Fibroblast of lung (primary cell): ENCODE measurements around the gene OSM.

ENCODE experiments used
- EZH2 ChIP-seq: IDR thresholded peaks from 2 replicates; pipeline ENCODE4 v1.5.1; 2012; ENCODE audit warnings: low read length, control low read depth, mild to moderate bottlenecking; ENCODE audit errors: missing control alignments
- TF ChIP-seq, protein P1 (sequence below), 2 donors: IDR thresholded peaks in 1 of 2; conservative IDR thresholded peaks in 1 of 2; 1 replicate in 1 of 2; 2 replicates in 1 of 2; pipeline ENCODE4 v1.5.1; 2011 to 2012; ENCODE audit warnings: low read length in 2 of 2, control low read depth in 1 of 2, inconsistent platforms in 1 of 2, low read depth in 1 of 2, mild to moderate bottlenecking in 1 of 2

DNA sequence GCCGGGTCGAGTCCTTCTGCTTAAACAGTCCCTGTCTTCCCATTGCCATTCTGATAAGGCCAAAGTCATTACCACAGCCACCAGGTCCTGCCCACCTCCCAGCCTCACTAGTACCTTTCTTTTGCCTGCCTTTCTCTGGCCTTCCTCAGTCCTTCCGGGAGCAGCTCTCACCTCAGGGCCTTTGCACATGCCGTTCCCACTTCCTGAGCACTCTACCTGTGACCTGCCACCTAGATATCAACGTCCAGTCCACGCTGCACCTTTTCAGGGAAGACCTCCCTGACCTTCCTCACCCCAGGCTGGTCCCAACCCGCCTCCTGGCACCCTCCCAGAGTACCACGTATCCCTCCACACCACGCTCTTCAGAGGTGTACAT, 7.8 kb upstream of the OSM start:
- TF ChIP-seq EZH2: no peak
- TF ChIP-seq, protein P1, sequence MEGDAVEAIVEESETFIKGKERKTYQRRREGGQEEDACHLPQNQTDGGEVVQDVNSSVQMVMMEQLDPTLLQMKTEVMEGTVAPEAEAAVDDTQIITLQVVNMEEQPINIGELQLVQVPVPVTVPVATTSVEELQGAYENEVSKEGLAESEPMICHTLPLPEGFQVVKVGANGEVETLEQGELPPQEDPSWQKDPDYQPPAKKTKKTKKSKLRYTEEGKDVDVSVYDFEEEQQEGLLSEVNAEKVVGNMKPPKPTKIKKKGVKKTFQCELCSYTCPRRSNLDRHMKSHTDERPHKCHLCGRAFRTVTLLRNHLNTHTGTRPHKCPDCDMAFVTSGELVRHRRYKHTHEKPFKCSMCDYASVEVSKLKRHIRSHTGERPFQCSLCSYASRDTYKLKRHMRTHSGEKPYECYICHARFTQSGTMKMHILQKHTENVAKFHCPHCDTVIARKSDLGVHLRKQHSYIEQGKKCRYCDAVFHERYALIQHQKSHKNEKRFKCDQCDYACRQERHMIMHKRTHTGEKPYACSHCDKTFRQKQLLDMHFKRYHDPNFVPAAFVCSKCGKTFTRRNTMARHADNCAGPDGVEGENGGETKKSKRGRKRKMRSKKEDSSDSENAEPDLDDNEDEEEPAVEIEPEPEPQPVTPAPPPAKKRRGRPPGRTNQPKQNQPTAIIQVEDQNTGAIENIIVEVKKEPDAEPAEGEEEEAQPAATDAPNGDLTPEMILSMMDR (conservative IDR thresholded peaks at IDR 0.05 in 1 of 2, IDR thresholded peaks at IDR 0.05 in 1 of 2; ENCODE audit: low read depth in 1 of 2, low read length in 2 of 2): no peak
